Endodermal cell (in vitro differentiated cells): ENCODE data around the gene ALG14. TPM values are rescaled to one million over a fixed set of nuclear protein-coding genes. Genes with fewer than 3 reads are reported as not detected.

ENCODE experiments used
- DNase-seq: peaks from one replicate; pipeline ENCODE4 v3.0.0-alpha.2; 2017
- H3K27ac ChIP-seq: 2 replicates; pipeline ENCODE4 v1.5.1; 2013; ENCODE audit warnings: mild to moderate bottlenecking, low read depth, low read length, moderate library complexity
- H3K27me3 ChIP-seq: 2 replicates; pipeline ENCODE4 v1.6.1; 2013; ENCODE audit warnings: mild to moderate bottlenecking, low read length, moderate library complexity; ENCODE audit not compliant: insufficient read depth, control insufficient read depth, poor library complexity, severe bottlenecking
- H3K36me3 ChIP-seq: 2 replicates; pipeline ENCODE4 v1.7.0; 2013; ENCODE audit warnings: mild to moderate bottlenecking, low read length, moderate library complexity; ENCODE audit not compliant: control insufficient read depth, insufficient read depth
- H3K4me1 ChIP-seq: one replicate; pipeline ENCODE4 v1.7.0; 2013; ENCODE audit warnings: low read length; ENCODE audit not compliant: control insufficient read depth, insufficient read depth
- H3K4me3 ChIP-seq: 2 replicates; pipeline ENCODE4 v1.5.1; 2013; ENCODE audit warnings: mild to moderate bottlenecking, low read length, moderate library complexity
- H3K9ac ChIP-seq: 2 replicates; pipeline ENCODE4 v1.6.1; 2013; ENCODE audit warnings: mild to moderate bottlenecking, low read length, moderate library complexity; ENCODE audit not compliant: poor library complexity, severe bottlenecking; ENCODE audit errors: extremely low read depth
- H3K9me3 ChIP-seq: 2 replicates; pipeline ENCODE4 v1.6.1; 2013; ENCODE audit warnings: mild to moderate bottlenecking, low read length, moderate library complexity; ENCODE audit not compliant: control insufficient read depth
- H3K27ac Mint-ChIP-seq: 2 replicates; pipeline ENCODE4 v1.8.0; 2020; ENCODE audit warnings: mixed read lengths
- H3K27me3 Mint-ChIP-seq: 2 replicates; pipeline ENCODE4 v1.8.0; 2021; ENCODE audit warnings: mild to moderate bottlenecking, mixed read lengths; ENCODE audit not compliant: insufficient read depth
- H3K36me3 Mint-ChIP-seq: 2 replicates; pipeline ENCODE4 v1.8.0; 2020; ENCODE audit warnings: low read depth, mixed read lengths
- H3K4me1 Mint-ChIP-seq: 2 replicates; pipeline ENCODE4 v1.8.0; 2020; ENCODE audit warnings: mixed read lengths
- H3K4me3 Mint-ChIP-seq: 2 replicates; pipeline ENCODE4 v1.8.0; 2020; ENCODE audit warnings: mild to moderate bottlenecking, moderate library complexity, mixed read lengths
- H3K9me3 Mint-ChIP-seq: 2 replicates; pipeline ENCODE4 v1.8.0; 2020; ENCODE audit warnings: mild to moderate bottlenecking, mixed read lengths
- CTCF ChIP-seq: fragments of 200-600 bp; sonication (generic); conservative IDR thresholded peaks from 2 replicates; pipeline ENCODE4 v1.5.0; 2021; ENCODE audit warnings: antibody characterized with exemption, mild to moderate bottlenecking
- WGBS, 2 experiments: methylation state at CpG; one replicate each; pipeline versions ENCODE4 v1.1.5 to v1.1.7; 2013; ENCODE audit warnings: missing lambda C conversion rate in 2 of 2, mixed read lengths in 1 of 2; ENCODE audit not compliant: insufficient coverage in 1 of 2, insufficient read length in 1 of 2; 5-methylcytosine and 5-hydroxymethylcytosine counted together
- total RNA-seq, 2 donors: library from RNA; stranded (reverse); fragmentation: NEBNext Ultra II Directional in 1 of 2; extraction: Animal tissue kit (Norgen Biotek cat#: 25700) in 1 of 2; gene quantifications; 2 replicates in 1 of 2; 3 replicates in 1 of 2; pipeline ENCODE4 v1.2.1, GENCODE V29; 2021

Gene ALG14
- total RNA-seq, 2 donors from 2014 or later, result 5.9 to 7.0 TPM

GRCh38 chr1:95034506-95034905 is 38.2 kb downstream of the ALG14 start:
- H3K27ac ChIP-seq, result no peak overlapping the region
- H3K36me3 Mint-ChIP-seq, result no peaks in the 10 kb centered on the region

GRCh38 chr1:95033843-95034242 is 38.9 kb downstream of the ALG14 start:
- no peak for DNase-seq
- Mint-ChIP-seq H3K4me1 (no peaks in the 10 kb centered on the region), H3K4me3 (no peak overlapping the region), H3K27ac (no peak overlapping the region), H3K27me3 (no peaks in the 10 kb centered on the region), H3K36me3 (peaks cover 5% of the 10 kb centered on the region), H3K9me3 (peaks cover 4% of the 10 kb centered on the region)
- Histone ChIP-seq H3K27ac (no peak overlapping the region), H3K9ac (no peak overlapping the region), H3K36me3 (no peaks in the 10 kb centered on the region), H3K9me3 (peaks cover 8% of the 10 kb centered on the region), H3K4me3 (no peak overlapping the region), H3K4me1 (no peaks in the 10 kb centered on the region), H3K27me3 (no peaks in the 10 kb centered on the region)
- TF ChIP-seq CTCF, result no peak

More at GRCh38 chr1:95034506-95034905, 38.2 kb downstream of the ALG14 start:
- Histone ChIP-seq H3K9ac (no peak overlapping the region), H3K4me1 (no peaks in the 10 kb centered on the region), H3K27me3 (no peaks in the 10 kb centered on the region), H3K36me3 (no peaks in the 10 kb centered on the region), H3K4me3 (no peak overlapping the region), H3K9me3 (peaks cover under 1% of the 10 kb centered on the region)
- 71 to 80% methylated on average over 1 of the region's 1 CpG for WGBS, 2 experiments
- TF ChIP-seq CTCF, result no peak
- Mint-ChIP-seq H3K9me3 (no peaks in the 10 kb centered on the region), H3K27ac (no peak overlapping the region), H3K27me3 (no peaks in the 10 kb centered on the region), H3K4me1 (peaks cover under 1% of the 10 kb centered on the region), H3K4me3 (no peak overlapping the region)
- DNase-seq, result no peak

- H3K36me3 Mint-ChIP-seq, result peaks cover 32% of the 10 kb centered on the region
- H3K9ac ChIP-seq, result no peak overlapping the region
- H3K4me1 Mint-ChIP-seq, result no peaks in the 10 kb centered on the region
- no peak overlapping the region for H3K27ac ChIP-seq
- H3K9me3 ChIP-seq, result peaks cover 28% of the 10 kb centered on the region
- no peak overlapping the region for H3K4me3 ChIP-seq
- H3K9me3 Mint-ChIP-seq, result peaks cover 7% of the 10 kb centered on the region
- H3K27me3 Mint-ChIP-seq, result no peaks in the 10 kb centered on the region
- no peak for DNase-seq
- no peaks in the 10 kb centered on the region for H3K4me1 ChIP-seq
- no peak overlapping the region for H3K27ac Mint-ChIP-seq
- no peak for TF ChIP-seq CTCF
- H3K4me3 Mint-ChIP-seq, result no peak overlapping the region
- H3K27me3 ChIP-seq, result no peaks in the 10 kb centered on the region
- H3K36me3 ChIP-seq, result peaks cover 7% of the 10 kb centered on the region
These were observed 43.2 kb downstream of the ALG14 start for GRCh38 chr1:95029532-95029931.
